HG02973 (cell line): ENCODE measurements around the gene CD28.

ENCODE experiments used
- ATAC-seq: cut with Tn5 transposase; IDR thresholded peaks from one replicate; pipeline ENCODE4 v1.9.1; 2021; ENCODE audit warnings: moderate library complexity; ENCODE audit not compliant: unreplicated experiment

Gene CD28

DNA sequence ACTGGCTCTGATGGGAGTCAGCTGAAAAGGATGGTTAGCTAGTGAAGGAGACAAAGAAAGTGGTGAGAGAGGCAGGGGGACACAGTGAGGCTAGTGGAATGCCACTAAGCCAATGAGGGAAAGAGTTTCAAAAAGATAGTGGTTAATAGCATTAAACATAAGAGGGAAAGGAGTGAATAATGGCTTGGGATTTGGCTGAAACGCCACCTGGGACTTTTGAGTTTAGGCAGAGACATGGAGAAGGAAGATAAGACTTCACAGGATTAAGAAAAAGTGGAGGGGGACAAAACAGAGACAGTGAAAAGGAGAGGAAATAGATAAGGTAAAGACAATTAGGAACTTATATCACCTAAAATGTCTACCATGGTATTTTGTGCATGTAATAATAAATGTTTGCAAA is 6.9 kb downstream of the CD28 start:
- no peak for ATAC-seq

DNA sequence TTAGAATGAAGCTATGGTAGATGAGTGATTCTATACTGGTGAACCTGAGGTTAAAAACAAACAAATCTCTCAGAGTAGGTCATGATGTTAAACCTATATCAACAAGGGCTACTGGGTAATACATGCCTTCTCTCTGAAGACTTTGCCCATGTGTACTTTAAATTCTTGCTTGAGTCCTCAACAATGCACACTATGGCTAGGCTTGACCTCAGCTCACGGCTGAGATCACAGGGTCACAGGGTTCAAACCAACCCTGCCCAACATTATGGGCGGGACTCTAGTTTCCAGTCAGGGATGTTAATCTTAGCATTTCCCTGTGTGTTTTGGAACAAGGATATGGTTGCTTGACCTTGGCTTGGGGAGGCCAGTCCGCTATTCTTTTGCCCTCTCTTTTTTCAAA is 7.7 kb downstream of the CD28 start:
- no peak for ATAC-seq

DNA sequence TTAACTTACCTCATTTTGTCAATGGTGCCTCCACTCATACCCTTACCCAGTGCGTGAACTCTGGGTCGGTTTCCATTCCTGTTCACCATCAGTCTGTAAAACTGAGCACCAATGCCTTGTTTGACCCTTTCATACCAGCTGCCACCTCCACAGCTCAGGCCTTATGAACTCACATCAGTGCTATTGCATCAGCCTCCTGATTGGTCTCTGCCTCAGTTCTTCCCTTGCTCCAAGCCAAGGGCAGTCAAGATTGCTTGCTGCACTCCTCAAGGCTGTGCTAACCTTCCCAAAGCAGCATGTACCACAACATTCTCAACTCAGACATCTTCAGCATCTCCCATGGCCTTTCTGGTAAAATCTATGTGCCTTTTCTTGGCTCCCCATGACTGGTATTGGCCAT is 9.3 kb downstream of the CD28 start:
- no peak for ATAC-seq

DNA sequence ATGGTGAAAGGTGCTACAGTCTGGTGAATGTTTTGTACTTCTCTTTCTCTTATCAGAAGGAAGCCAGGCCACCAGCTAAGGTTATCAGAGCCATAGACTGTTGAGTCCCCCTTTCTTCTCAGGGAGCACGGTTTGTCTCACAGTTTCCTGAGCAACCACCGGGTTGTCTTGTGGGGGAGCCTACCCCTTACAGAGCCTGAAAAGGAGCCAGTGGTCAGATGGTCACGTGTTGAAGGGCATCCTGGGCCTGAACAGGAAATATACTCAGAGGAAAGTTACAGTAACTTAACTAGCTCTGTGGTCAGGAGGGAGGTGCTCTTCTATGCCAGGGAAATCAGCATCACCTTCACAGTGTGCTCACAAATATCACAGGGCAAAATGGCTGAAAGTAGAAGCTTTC is 11.6 kb downstream of the CD28 start:
- peak; percentile 67 for ATAC-seq

DNA sequence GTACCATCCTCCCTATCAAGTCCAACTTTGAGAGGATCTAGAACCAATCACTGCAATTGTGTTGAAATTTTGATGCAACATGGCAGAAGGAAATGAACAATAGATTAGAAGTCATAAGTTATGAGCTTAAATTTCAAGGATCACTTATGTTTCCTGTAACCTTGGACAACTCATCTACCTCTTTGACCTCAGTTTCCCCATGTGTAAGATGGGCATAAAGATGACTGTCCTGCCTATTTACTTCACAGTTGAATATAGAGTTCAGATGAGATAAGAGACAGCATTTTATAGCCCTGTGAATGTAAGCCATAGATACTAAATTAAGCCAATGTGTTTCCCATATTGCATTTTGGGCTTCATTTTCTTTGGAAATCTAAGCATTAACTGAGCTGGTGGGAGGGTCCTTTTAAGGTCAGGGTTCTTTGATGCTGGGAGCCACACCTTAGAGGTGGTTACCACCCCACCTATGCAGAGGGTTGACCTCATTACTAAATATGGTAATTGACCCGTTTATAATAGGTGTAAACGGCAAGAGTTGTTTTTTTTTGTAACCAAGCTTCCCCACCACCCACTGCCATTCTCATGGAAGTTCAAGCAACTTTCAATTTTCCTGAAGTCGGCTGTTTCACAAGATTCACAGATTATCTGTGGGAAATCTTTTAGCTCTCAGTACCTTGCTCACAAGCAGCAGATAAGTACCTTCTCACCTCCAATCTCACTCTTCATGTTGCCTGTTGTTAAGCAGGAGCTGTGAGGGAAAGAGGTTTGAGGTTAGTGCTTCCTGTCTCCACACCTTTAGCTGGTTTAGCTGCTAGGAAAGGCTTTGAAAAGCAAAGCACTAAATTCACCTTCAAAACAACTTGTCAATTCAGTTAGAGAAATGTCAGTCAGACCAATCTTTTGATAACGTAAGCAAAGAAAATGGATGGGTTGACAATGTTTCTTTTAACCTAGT is 13.3 kb downstream of the CD28 start:
- no peak for ATAC-seq

DNA sequence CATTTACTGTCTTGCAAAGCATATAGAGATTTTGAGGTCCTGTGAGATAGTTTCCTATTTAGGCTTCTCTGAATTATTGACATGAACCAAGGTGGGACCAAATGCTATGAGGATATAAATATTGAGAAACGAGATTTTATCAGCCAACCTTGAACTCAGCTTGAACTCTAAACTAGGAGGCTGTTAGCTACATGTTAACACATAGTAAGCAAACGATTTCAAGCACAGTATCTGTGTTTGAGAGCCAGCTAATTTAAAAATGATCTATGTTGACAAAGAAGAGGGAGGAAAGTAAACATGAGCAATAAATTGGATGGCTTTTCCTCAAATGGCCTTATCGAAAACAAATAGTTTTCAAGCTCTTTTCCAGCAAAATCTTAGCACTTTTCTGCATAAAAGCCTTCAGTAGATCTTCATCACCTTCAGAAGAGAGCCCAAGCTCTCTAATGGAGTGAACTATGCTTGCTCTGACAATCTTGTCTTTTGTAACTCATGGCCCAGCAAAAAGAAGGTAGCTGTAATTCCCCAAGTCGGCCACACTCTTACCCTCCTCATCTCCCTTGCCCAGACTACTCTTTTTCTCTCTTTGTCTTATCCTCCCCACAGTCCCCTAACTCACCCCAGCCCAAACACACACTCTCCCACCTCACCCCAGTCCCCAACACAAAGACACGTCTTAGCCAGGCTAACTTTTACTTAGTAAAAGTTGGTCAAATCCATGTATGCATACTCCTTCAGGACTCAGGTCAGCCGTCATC is 14.7 kb downstream of the CD28 start:
- ATAC-seq: no peak

DNA sequence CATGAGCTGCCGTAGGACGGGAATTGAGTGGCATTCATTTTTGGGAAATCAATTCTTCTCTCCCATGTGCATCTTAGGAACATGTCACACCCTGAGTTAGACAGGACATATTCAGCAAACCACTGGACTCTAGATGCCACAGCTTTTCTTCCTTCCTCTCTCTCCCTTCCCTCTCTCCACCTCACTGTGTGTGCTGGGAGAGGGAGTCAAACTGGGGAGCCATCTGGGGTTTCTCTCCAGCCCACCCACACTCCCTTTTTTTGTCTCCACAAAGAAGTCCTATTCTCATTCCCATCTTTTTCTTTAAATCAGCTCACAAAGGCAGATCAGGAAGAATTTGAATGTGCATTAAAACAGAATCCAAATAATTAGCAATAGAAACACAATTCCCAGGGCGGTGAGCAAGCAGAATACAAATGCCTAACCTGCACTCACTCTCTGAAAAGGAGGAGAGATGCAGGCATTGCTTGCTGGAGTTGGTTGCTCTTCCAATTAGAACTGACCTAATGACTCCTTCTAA is 15.4 kb downstream of the CD28 start:
- ATAC-seq: no peak

DNA sequence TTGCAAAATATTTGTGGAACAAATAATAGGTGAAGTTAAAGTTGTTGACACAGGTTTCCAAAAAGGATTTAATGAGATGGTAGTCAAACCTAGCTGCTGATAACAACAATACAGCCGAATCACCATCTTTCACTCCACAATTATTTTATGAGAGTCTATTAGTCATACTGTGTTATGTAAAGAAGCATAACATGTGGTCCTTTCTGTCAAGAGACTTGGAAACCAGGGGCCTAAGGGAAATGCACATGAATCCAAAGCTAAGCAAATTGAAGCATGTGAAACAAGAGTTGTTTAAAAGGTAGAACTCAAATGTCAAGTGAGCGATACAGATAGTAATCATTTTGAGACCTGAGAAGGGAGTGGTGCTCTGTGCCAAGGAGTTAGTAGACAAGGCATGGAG is 16.0 kb downstream of the CD28 start:
- ATAC-seq: no peak

DNA sequence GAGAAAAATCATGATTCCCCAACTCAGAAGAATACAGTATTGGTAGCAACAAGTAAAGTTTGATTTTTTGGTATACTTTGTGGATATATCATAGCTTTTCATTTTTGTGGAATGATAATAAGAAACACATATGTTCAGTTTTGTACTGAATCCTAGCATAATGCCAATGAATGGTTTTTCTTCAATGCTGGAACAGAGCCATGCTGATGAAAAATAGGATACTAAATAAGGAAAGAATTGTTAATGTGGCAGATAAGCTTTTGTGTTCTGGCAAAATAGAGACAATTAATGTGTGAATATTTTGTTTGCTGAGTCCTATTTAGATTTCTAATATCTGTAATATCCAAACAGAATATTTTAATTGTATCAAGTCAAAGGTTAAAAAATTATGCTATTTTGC is 21.9 kb downstream of the CD28 start:
- ATAC-seq: no peak

DNA sequence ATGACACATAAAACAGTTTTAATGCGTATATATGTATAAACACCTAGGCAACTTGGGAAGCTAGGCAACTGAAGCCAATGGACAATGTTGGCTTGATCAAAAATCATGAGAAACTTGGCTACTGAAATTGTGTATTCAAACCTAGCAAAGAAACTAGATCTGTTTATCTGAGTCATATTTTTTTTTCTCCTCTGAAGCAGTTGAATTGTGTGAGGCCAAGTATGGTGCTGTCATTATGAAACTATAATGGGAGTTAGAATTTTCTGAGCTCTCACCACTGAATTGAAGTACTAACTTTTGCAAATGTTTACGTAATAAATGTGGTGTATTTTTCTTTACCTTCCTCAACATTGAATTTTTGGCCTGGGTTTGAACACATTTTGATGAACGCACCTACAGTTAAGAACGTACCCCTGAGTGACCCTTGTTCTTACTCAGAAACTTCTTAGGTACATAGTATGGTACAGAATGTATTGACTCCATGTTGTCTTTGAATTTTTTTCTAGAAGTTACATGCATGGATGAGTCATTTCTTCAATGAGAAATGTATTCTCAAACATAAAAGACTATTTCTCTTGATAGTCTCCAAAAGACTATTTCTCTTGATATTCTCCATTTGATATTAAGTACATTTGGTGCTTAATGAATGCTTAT is 23.8 kb downstream of the CD28 start:
- ATAC-seq: no peak

DNA sequence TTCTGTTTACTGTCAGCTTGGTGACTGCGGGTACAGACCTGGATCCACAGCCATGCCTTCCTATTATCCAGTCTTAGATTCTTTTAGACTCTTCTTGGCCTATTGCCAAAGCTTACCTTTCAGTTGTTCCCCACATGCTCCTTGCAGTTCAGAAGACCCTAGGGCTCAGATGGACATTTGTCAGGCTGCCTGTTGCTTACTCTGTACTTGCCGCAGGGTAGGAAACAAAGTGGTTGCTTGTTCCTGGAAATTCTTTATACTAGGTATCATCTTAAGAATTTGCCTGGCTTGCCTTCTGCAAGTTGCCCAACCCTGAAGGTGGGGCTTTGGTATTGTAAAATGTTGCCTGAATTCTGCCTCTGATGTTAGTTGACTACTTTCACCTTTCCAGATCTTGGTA is 24.4 kb downstream of the CD28 start:
- ATAC-seq: no peak

DNA sequence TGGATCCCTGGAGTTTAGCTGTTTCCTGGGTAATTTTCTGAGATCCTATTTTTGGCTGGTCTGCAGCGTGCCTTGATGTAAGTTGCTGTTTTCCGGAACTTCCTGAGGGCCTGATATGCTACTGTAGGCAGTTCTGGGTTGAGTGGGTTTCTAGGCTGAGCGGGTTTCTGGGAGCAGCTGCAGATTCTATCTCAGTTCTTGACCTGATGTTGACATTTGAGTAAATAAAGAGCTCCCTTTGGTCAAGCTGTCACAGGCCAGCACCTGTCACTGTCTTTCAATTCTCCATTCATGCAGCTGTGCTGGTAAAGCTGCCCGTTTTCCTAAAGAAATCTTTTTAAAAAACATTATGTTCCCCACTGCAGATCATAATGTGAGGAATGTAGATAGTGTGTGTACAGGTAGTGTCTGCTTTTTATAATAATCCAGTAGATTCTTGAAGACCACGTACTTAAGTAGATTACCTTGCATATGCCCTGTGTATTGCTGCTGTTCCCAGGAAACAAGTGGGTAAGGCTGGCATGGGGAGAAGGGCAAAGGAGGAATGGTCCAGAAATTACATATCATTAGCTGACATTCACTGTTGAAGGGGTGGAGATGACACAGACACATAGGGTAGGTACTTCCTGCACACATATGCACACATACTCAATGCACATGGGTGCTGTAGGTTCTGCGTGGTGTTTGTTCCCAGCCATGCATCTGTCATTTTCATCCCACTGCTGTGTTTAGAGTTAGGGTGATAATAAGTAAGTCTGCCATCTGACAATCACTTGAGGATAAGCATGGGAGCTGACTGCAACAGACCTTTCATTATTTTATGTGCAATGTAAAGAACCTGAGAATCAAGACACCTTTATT is 25.9 kb downstream of the CD28 start:
- ATAC-seq: no peak

DNA sequence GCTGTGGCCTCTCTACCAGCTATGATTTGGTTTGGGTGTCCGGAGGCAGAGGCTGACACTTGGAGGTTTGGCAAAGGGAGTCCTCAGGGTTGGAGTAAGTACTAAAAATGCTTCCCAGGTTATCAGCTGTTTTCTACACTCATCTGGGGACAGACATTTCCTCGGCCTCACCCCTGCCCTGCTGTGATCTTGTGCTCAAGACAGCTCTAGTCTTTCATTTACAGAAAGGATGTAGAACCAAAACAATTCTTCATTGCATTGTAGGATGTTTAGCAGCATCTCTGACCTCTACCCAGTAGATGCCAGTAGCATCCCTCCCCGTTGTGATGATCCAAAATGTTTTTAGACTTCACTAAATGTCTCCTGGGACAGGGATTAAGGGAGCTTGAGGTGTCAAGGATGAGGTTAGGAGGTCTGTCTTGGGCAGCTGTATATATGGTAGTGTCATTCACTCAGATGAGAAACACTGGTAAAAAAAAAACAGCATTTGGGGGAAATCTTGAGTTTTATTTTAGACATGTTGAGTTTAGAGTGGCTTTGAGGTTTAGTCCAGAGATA is 26.6 kb downstream of the CD28 start:
- no peak for ATAC-seq

DNA sequence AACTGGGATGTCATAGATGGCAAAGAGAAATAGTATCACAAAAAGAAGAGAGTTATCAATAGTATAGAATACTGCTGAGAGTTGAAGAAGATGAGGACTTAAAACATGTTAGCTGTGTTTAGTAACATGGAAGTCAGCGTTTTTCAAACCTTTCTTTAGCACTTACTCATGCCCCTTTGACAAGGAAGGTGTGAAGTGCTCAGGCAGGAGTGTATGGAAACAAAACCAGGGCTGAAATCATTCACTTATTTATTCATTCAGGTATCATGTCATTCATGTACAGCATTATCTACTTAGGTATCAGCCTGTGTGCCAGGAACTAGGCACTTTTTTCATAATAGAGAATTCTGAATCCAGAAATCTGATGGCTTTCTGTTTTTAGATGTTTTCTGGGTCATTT is 27.2 kb downstream of the CD28 start:
- ATAC-seq: no peak

DNA sequence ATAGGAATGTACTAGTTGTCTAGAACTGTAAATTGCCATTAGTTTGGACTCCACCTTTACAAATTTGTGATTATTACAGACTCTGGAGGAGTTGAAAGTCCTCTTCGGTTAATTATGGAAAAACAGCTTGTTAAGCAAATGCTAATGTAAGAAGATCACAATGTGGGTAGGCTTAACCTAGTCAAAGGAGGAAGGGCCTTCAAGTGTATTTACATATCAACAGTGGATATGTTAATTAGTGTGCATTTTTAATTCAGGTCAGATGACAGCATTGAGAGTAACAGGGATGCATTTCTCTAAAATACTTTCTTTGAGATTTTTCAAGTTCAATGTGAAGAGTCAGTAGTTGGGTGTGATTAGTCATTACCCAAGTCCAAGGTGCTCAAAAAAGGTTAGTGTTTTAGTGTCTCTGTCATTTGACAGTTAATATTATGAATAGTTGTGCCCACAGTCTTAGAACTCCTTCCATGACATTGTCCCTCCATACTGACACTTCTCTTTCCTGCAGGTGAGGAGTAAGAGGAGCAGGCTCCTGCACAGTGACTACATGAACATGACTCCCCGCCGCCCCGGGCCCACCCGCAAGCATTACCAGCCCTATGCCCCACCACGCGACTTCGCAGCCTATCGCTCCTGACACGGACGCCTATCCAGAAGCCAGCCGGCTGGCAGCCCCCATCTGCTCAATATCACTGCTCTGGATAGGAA is 28.0 kb downstream of the CD28 start:
- no peak for ATAC-seq

DNA sequence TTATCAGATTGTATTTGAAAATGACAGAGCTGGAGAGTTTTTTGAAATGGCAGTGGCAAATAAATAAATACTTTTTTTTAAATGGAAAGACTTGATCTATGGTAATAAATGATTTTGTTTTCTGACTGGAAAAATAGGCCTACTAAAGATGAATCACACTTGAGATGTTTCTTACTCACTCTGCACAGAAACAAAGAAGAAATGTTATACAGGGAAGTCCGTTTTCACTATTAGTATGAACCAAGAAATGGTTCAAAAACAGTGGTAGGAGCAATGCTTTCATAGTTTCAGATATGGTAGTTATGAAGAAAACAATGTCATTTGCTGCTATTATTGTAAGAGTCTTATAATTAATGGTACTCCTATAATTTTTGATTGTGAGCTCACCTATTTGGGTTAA is 30.9 kb downstream of the CD28 start:
- ATAC-seq: no peak

DNA sequence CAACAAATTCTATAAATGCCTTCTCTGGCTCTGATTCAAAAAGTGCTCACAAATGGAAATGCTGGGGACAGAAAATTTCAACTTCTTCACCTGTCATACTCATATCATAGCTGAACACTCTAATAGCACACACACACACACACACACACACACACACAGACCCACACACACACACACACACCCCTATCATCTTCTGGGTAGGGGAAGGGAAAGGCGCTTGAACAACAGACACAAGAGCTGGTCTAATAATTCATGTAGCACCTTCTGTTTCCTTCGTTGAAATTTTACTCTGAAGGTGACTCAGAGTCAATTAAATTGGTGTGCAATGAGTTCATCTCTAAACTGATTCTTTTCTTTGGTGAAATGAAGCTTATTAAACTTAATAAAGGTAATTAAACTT is 32.9 kb downstream of the CD28 start:
- ATAC-seq: no peak

DNA sequence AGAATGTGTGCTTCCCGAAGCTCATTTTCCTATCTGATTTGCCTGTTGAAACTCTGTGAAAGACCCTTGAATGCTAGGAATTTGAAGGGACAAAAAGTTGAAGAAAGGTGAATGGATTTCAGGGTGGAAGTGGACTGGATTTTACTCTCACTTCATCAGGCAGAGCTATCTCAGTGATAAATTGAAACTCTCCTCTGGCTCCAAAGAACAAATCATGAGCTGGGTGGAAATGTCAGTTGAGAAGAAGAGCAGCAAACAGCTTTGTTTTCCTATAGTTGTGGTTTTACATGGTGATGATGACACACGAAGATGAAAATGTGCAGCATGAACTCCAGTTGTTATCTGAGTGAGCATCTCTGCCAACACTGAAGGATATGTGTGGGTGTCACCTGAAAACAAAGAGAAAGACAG is 34.4 kb downstream of the CD28 start:
- no peak for ATAC-seq

DNA sequence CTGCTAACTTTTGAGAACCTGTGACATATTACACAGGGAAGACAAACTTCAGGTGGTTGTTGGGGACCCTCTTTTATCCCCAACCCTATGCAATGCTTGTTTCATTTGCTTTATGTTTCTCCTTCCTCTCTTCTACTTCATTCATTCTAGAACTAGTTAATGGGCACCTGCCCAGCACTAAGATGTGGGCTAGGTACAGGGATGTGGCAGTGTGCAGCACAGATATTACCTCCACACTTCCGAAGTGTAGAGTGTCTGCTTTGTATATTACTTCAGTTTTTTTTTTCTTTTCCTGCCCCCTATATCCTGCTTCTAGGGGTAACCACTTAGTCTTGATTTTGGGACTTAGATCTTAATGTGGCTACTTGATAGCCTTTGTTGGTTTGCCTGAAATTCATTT is 35.1 kb downstream of the CD28 start:
- ATAC-seq: no peak
